GM12872 (cell line): Measurements from ENCODE around the gene MDK.

Source experiments
- CTCF ChIP-seq: IDR thresholded peaks from 3 replicates; pipeline ENCODE4 v1.5.1; 2011; ENCODE audit warnings: low read depth, mild to moderate bottlenecking, low read length, moderate library complexity; ENCODE audit not compliant: insufficient read depth

MDK gene

GRCh38 chr11:46413760-46414465 is 32.4 kb downstream of the MDK start:
- no peak for TF ChIP-seq CTCF

- no peak for TF ChIP-seq CTCF
Measured at GRCh38 chr11:46414466-46414796, 33.0 kb downstream of the MDK start.

- TF ChIP-seq CTCF, result no peak
Measured at GRCh38 chr11:46414879-46415278, 33.4 kb downstream of the MDK start.

GRCh38 chr11:46417711-46418110 is 36.2 kb downstream of the MDK start:
- no peak for TF ChIP-seq CTCF

GRCh38 chr11:46418751-46419150 is 37.3 kb downstream of the MDK start:
- no peak for TF ChIP-seq CTCF

- no peak for TF ChIP-seq CTCF
Measured at GRCh38 chr11:46420513-46420912, 39.0 kb downstream of the MDK start.

GRCh38 chr11:46421257-46421880 is 39.9 kb downstream of the MDK start:
- TF ChIP-seq CTCF, result no peak
